GM19043 (cell line): ENCODE data around the gene RGMB.

Experiments used
- ATAC-seq: cut with Tn5 transposase; IDR thresholded peaks from one replicate; pipeline ENCODE4 v1.9.1; 2021; ENCODE audit warnings: low read depth; ENCODE audit not compliant: unreplicated experiment

Gene RGMB

DNA sequence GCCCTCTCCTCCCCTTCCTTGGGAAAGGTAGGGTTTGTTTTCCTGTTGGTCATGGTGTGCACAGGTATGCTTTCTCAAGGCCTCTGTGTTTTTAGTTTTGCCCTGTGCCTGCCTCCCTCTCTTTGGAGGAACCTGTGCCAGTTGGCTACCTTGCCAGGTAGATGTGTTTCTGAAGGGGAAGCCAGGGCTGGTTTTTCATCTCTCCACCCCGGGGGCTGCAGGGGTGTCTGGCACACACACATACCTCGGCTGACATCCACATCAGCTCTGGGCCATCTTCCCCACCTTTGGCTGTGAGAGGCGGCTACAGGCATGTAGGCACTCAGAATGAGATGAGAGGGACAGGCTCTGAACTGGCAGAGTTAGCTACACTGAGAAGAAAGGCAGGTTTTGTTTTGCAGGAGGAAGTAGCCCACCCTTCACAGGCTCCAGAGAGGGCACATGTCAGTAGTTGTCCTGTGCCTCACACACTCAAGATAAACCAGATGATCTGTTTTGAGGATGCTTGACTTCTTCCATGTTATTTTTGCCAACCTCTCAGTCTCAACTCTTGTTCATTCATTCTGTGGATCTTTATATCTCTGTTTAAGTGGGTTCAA is 9.7 kb downstream of the RGMB start:
- ATAC-seq, result no peak

DNA sequence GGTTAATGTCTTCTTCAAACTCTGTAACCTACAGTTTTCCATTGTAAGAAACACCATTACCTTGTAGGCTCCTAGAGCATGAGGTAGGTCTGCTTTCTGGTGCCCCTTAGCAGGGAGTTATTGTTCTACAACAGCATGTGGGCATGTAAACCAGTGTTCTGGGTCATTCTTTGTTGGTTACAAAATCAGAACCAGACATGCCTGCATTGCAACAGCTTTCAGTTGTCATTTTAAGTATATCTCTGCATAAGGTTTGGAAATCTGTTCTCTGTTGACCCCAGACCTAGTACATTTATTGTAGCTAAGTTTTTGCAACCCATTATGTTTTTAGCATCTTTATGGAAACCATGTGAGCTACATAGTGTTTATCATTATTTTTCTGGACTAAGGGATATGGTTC is 10.9 kb downstream of the RGMB start:
- ATAC-seq, result no peak

DNA sequence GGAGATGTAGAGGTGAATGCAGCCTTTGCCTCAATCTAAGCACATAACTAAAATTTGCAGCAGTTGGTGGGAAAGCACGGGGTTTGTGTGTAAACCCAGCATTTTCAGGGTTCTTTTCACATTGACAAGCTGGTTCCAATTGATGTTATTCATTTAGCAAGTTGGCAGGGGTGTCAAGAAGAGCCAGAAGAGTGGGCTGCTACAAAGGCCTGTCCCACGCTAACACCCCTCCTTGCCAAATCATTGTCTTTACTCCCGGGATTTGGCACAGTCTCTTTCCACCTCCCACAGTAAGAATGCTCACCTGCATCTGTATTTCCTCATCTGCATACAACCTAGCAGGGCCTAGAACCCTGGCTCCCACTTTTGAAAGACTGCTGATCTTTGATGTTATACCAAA is 11.8 kb downstream of the RGMB start:
- ATAC-seq, result no peak

DNA sequence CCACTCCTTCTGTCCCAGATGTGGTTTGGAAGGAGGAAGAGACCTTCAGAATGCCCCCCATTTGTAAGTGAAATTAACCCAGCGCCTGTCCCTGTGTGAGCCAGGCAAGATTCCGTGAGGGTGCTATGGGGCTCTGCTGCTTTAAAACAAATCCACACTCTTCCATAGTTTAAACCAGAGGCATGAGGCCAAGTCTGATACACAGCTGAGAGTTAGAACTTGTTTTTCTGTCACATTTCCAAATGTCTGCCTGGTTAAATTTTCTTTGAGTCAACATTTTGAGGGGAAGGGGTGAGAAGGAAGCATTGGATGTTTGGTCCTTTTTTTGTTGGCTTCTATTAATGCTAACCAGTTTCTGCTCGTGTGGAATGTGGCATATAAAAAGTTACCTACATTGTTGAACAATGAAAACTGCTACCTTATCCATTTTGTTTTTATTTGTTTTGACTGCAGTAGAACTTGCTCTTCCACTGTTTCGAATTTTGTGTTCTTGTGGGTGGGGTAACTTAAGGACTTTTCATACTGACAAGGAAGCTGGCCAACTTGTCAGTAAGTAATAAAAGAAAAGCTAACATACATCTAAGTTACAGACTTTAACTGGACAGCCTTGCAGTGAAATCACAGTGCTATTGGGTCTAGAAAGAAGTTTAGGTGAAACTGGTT is 12.9 kb downstream of the RGMB start:
- ATAC-seq, result no peak

DNA sequence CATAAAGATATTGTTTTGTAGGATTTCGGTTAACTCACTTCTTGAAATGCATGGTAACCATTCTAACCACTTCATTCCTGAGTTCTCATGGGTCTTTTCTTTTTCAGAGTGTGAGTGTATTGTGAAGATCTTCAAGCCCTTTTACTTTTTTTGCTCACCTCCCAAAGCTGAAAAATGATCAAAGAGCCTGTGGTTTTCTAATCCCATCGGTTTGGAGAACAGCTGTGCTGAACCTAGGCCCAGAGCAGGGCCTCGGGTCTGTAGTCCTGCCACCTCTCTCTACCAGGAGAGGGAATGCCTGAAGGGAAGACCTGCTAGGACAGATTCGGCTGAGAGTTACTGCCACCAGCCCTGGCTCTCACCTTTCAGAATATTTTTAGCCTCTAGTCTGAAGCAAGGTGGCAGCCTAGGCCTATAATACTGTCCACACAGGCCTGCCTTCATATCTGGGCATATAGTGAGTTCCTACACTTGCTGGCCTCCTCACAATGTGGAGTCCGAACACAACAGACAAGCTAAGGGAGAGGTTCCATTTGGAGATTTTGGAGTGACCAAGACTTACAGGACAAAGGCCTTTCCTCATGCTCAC is 13.8 kb downstream of the RGMB start:
- no peak for ATAC-seq

DNA sequence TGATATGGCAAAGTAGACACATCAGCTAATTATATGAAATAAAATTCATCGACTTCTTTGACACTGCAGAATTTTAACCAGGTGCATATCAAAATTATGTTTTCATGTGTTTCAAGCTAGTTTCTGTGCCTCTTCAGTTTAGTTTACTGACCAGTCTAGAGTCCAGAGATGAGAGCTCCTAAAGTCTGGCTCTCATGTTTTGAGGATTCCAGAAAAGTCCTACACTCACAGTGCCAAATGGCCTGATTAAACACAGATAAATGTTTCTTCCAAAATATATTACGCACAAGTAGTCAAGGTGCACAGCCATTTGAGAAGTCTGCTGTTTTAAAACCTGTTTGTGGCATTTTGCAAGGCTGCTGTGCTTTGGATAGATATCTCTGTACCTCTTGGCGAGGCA is 15.6 kb downstream of the RGMB start:
- ATAC-seq, result no peak

DNA sequence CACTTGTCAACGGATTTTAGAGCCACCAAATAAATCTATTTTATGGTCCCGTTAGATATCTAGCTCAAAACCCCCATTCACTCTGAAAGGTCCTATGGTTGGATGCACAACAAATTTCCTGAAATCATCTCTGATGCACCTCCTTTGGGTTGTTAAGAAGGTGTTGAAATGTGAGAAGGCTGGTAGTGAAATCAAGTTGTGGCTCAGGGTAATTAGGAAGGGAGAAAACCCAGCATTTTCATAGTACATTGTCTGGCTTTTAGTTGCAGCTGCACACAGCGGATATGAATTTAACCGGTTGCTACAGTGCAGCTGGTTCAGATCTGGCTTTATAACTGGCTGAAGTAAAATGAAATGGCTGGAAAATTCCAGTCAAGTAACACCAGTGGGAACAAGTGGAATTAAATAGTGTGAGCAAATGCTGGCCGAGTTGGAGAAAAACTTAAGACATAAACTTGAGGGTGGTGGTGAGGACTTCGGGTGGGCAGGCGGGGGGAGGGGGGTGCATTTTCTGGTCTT is 17.6 kb downstream of the RGMB start:
- no peak for ATAC-seq

DNA sequence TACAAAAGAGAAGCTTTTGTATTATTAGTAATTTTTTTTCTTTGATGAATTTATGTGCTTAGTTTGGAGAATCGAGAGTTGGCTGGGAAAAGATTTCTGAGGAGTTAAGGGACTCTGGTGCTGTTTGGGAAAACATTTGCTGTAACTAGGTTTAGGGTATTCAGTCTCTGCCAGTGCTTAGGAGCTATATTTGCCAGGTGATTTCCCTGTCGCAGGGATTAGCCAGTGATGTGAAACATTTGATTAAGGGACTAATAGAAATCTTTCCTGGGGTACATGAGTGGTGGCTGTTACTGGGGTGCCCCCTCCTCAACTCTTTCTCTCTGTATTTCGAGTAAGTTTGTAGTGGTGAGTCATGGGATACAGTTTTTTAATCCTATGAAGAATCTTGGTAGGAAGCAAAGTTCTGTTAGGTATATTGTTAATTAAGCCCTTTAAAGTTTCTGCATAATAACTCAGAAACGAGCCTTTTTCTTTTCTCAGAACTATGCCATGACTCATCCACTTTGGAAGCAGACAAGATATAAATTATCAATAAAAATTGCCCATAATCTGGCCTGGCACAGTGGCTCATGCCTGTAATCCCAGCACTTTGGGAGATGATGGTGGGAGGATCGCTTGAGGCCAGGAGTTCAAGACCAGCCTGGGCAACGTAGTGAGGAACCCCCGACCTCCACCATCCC is 18.6 kb downstream of the RGMB start:
- no peak for ATAC-seq

DNA sequence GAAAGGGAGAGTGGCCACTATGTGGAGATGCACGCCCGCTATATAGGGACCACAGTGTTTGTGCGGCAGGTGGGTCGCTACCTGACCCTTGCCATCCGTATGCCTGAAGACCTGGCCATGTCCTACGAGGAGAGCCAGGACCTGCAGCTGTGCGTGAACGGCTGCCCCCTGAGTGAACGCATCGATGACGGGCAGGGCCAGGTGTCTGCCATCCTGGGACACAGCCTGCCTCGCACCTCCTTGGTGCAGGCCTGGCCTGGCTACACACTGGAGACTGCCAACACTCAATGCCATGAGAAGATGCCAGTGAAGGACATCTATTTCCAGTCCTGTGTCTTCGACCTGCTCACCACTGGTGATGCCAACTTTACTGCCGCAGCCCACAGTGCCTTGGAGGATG is 19.8 kb downstream of the RGMB start:
- no peak for ATAC-seq

DNA sequence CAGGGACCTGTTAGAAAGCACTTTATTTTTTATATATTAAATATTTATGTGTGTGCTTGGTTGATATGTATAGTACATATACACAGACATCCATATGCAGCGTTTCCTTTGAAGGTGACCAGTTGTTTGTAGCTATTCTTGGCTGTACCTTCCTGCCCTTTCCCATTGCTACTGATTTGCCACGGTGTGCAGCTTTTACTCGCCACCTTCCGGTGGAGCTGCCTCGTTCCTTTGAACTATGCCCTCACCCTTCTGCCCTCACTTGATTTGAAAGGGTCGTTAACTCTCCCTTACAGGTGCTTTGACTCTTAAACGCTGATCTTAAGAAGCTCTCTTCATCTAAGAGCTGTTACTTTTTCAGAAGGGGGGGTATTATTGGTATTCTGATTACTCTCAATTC is 20.5 kb downstream of the RGMB start:
- no peak for ATAC-seq

DNA sequence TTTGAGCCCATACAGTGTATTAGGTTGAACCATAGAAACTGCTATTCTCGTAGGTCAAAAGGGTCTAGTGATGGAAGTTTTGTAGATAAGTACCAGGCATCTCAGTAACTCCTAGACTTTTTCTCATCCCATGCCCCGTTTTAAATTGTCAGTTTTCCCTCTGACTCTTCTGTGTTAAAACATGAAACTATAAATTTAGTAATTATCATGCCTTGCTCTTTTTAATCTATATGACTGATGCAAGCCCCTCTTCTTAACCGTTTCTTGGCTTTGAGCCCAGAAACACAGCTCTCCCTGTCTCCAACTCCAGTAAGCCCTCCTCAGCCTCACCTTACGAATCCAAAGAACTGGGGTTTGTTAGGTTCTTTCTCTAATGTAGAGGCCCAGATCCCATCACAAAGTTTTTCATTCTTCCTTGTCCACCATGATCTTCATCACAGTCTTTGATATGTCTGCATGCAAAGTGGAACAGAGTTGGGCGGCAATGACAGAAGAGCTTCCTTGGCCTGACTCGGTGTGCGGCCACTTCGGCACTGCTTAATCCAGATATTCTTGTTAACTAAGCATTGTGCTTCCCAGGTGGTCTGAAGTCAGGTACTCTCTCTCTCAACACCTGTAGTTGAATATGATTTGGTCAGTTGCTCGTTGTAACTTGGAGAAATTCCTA is 21.1 kb downstream of the RGMB start:
- no peak for ATAC-seq

DNA sequence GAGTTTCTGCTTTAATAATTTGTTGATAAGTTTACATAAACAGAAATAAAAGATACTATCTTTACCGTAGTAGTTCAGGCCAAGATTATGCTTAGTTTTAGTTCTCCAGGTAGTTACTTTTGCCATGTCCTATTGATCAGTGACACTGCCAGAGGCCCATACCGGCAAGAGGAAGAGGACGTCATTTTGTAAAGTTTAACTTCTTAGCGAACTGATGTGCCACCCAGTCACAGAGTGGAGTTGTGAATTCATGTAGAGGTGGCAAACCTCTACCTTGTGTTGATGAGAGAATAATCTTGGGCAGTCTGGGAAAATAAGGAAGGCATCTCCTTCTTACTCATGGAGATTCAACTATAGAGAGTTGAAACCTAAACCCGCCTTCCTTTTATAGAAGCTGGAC is 21.8 kb downstream of the RGMB start:
- ATAC-seq, result no peak

DNA sequence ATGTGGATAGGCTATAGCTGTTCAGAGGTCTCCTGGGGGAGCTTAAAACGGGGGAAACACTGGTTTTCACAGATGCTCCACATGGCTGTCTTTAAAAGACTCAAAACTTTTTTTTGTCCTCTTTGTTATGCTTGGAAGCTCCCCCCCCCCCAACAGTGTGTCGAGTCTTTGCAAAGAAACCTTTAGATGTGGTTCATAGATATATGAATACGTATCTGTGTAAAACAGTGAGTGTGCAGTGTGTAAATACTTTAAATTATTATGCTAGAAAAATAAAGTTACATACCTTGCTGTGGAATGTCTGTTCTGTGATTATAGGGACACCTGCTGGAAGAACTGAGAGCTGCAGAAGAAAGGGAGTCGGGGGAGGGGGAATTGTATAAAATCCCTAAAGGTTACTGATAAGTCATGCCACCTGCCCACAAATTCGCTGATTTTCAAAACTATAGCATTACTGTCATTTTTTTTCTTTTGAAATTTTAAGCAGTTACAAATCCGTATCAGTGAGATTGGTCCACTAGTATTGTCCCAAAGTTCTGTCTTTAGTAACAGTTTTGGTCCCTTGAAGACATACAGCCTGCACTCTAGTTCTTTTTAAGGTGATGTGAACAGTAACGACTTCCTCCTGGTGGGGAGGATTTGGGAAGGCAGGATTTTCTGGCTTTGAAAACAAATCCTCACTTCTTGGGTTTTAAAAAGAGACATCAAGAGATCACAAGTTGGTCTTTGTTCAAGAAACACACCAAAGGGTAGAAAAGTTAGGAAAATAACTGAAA is 22.9 kb downstream of the RGMB start:
- ATAC-seq, result peak; percentile 60

DNA sequence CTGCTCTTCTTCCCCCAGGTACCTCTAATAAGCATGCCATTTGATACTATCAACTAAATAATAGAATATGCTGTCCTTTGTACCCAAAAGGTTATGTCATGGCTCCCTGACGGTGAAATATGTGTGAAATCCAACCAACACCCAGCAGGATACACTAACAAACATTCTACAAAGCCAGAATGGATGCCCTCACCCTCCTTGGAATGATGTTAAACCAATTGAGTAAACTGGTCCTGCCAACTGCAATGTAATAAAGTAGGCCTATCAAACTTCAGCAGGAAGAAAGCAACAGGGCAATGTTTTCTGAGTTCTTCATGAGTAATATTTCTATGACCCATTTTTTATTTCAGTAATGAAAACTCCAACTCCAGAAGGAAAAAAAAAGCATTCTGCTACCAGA is 24.9 kb downstream of the RGMB start:
- no peak for ATAC-seq

DNA sequence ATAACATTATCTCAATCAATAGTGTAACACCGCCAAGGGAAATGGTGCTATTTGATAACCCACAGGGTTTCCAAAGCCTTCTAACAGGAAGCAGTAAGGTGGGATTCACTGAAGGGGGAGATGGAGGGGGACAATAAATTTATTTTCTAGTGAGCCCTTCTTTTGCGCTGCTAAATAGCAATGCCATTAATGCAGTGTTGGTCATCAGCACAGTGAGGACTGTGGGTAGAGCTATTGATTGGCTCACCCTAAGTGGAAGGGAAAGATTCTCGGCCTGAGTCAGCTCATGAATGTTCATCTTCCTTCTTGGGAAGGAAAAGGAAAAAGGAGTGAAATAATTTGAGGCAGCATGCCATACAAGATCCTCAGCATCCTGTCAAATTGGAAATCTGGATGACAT is 25.4 kb downstream of the RGMB start:
- no peak for ATAC-seq

DNA sequence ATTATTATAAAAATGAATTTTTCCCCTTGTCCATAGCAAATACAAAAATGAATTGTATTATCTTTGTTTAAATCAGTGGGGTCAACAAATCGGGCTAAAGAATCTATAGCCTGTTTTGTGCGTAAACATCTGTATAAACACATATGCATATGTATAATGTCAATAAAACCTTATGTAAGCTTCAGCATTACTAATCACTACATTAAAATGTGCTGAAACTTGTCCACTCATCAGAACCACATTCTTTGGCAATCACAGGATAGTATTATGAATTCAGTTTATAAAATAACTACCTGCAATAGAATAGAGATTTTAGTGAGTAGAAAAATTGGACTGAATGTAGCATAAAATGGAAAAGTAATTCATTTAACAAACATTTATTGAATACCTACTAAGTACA is 30.6 kb downstream of the RGMB start:
- ATAC-seq, result no peak

DNA sequence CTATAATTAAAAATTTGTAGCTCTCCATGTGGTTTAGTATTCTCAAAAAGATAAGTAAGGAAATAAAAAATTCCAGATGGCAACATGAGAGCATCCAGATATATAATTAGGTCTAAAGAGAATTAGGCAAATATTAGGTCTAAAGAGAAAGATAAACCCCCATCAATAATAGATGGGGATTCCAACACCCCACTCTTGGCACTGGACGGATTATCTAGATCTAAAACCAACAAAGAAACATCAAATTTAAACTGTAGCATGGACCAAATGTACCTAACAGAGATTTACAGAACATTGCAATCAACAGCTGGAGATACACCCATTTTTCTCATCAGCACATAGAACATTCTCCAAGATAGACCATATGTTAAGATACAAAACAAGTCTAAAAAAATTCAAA is 31.6 kb downstream of the RGMB start:
- no peak for ATAC-seq

DNA sequence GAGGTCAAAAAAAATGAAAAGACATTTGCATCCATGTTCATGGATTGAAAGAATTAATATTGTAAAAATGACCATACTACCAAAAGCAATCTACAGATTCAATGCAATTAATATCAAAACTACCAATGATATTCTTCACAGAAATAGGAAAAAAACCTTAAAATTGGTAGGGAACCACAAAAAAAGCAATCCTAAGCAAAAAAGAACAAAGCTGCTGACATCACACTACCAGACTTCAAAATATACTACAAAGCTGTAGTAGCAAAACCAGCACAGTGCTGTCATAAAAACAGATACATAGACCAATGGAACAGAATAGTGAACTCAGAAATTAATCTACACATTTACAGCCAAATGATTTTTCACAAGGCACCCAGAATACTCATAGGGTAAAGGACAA is 34.3 kb downstream of the RGMB start:
- no peak for ATAC-seq

DNA sequence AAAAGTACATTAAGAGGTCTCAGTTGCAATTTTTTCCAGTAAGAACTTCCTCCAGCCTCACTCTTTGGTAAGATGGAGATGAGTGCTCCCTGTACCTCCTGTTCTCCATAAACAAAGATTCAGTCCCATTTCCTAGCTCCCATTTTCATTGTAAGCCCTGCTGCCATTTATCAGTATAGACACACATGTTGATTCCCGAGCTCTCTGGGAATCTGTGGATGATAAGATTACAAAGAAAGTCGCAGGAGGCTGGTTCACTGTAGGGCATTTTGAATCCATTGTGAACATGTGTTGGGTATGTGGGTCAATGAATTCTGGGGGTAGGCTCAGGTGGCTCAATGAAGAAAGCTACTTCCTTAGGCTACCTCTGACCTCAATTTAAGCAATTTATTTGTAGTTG is 36.7 kb downstream of the RGMB start:
- no peak for ATAC-seq

DNA sequence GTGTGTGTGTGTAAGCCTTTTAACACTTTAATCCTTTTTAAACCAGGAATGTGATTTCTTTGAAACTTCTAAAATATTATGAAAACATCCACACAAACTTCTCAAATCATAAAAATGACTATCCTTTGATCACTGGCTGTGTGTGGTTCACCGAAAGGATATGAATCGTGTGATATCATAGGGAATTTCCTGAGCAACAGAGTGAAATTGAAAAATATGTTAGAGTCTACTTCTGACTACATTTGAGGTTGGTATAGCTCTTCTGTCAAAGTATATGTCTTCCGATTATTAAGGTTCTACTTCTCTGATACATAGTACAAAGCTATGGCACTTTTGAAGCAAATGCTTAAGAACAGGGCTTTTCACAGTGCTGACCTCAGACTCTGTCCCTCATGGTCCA is 40.3 kb downstream of the RGMB start:
- ATAC-seq, result no peak
